ENCODE data around the gene C16orf74.

Gene C16orf74
- 0 to 1.1 (median 0.20) reads per million in 18 experiments for total RNA-seq

DNA sequence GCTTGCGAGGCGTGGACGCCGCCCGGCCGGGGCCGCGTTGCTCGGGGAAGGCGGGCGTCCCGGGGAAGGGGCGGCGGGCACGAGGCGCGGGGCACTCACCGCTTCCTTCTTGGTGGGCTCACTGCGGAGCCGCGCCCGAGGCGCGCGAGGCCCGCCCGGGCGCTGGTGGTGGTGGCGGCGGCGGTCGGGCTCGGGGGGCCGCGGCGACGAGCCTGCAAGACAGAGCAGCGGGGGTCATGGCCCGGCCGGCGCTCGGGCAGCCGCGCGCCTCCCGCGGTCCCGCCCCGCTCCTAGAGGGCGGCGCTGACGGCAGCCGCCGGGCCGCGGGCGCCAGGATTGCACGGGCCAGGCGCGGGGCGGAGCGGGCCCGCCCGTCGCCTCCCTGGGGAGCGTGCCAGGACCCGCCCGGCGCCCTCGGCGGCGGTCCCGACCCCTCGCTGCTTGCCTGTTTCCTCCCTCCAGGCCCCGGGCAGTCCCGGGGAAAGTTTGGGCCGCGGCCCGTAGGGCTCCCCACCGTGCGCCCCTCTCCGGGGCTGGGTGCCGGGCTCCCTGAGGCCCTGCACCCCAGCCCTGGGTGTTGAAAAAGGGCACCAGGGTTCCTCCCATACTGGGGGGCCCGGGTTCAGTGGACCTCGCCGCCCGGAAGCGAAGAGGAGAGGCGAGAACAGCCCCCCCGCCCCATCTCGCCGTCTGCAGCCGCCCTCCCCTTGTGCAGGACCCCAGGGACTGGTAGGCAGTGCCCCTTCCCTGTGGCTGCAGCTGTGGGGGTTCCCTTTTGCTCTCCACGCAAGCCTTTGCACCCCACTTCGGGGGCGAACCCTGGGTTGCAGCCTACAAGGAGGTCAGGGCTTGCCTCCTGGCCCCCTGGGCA is at the start of gene C16orf74:
C16orf74 (minus strand) TSS at position 270 of the 871 bp plus-strand sequence. CDS start 15,879 bp downstream, outside the sequence.
- peak; percentile 19 to 55 for DNase-seq

GRCh38 chr16:85800321-85800669 is 49.4 kb upstream of the C16orf74 start:
- DNase-seq, result no peak

- DNase-seq, result peak; percentile 94 to 96
These were observed 48.8 kb upstream of the C16orf74 start, which contains the start of the genes COX4I1 and EMC8 for GRCh38 chr16:85799497-85800320. COX4I1 (plus strand) TSS chr16:85799695; CDS start chr16:85801206, 1,511 bp downstream. EMC8 (minus strand) TSS chr16:85799544; CDS start chr16:85799295, 249 bp downstream.

GRCh38 chr16:85798901-85799496 is 48.1 kb upstream of the C16orf74 start:
- peak; percentile 32 to 54 for DNase-seq

DNA sequence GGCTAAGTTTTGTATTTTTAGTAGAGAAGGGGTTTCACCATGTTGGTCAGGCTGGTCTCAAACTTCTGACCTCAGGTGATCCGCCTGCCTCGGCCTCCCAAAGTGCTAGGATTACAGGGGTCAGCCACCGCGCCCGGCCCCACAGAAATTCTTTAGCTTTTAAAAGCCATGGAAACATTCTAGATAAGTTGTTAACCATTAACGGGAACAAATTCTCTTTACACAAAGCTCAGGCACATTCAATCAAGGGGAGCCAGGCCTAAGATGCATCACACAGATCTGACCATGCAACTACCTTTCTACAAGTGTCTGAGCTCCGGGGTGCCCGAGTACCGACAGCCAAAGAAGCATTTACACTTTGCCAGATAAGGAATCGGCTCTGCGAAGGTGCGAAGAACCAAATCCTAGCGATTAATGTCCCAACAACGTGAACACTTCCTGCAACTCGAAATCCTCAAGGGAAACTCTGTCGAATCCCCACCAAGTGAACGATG is 47.4 kb upstream of the C16orf74 start:
- DNase-seq, result no peak

DNA sequence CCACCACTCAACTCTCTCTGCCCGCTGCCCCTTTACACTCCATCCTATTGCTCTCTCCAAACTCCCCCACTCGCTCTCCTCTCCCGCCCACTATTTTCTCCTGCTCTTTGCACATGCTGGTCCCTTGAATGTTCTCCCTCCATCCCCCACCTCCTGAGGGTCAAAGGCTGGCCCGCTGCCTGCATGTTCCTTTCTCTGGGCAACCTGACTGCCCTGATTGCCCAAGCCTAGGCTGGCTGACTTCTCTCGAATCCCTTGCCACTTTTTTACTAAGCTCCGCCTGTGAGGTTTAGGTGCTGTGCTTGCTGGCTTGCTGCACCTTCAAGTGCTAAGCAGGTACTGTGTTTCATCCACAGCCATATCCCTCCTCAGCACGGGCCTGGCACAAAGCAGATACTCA is 45.7 kb upstream of the C16orf74 start:
- DNase-seq, result no peak

DNA sequence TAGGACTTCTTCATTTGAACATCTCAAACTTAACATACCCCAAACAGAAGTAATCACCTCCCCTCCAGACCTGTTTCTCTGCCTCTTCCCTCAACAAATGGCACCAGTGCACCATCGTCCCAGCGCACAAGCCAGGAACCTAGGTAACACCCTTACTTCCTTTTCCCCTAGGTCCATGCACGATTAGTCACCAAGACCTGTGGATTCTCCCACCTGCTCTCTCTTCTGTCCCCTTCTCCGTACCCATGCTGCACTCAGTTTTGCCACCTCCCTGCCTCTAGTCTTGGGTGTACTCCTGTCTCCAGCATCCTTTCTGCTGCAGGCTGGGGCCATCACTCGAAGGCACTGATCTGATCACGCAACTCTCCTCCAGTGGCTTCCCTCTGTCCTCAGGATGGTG is 45.3 kb upstream of the C16orf74 start:
- no peak for DNase-seq

GRCh38 chr16:85794696-85795095 is 43.8 kb upstream of the C16orf74 start:
- DNase-seq, result no peak

DNA sequence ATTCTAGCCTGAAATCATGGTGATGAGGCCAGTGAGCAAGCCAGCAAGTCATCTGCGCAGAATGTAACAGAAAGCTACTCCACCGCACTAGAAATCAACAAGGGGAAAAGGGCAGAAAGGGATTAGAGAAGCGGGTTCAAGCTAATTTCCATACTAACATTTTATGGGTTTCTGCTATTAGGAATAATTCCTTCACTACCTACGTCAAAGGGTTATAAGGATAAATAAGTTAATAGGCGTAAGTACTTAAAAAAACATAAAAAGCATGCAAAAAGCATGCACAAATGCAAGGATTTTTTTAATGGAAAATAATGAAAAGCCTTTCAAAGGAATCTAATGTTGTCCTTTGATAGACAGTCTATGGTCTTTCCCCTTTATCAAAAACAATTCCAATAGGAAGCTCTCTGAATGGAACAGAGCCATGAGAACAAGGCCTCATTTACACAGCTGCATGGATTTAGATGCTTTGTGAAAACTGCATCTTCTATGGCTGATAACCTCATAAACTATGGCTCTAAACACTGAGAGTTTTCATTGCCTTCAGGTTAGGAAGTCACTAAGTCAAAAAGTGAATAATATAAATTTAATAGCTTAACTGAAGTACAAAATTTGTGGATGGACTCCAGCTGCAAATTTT is 42.9 kb upstream of the C16orf74 start:
- no peak for DNase-seq

- DNase-seq, result no peak
These were observed 38.9 kb upstream of the C16orf74 start for GRCh38 chr16:85789773-85790172.

- no peak for DNase-seq
These were observed 37.9 kb upstream of the C16orf74 start for GRCh38 chr16:85788819-85789218.

DNA sequence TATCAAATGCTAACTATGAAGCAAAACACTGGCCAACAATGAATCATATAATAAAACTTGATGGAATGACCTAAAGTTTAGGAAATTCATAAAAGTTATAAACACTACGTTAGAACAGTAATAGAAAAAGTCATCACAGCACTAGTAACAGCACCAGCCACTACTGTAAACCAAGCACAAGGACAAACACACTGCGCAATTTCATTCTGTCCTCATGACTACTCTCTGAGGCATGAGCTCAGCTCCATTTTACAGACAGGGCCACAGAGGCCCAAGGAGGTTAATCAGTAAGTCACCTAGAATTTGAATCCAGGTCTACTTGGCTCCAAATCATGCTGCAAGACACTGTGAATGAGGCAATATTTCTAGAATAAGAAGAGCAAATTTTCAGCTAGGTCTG is 35.0 kb upstream of the C16orf74 start:
- no peak for DNase-seq

DNA sequence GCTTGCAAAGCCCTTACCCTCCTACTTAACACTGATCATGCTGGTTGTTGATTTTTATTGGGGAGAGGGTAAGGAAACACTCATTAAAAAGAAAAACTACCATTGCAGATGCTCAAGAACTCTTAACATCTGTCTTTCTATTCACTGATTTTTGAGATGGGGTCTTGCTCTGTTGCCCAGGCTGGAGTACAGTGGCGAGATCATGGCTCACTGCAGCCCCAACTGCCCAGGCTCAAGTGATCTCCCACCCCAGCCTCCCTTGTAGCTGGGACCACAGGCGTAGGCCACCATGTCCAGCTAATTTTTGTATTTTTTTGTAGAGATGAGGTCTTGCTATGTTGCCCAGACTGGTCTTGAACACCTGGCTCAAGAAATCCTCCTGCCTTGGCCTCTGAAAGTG is 33.9 kb upstream of the C16orf74 start:
- DNase-seq, result no peak

GRCh38 chr16:85783441-85783840 is 32.5 kb upstream of the C16orf74 start:
- no peak for DNase-seq

GRCh38 chr16:85782451-85782850 is 31.6 kb upstream of the C16orf74 start:
- peak; percentile 28 to 39 for DNase-seq

GRCh38 chr16:85781695-85782370 is 30.9 kb upstream of the C16orf74 start:
- no peak for DNase-seq

DNA sequence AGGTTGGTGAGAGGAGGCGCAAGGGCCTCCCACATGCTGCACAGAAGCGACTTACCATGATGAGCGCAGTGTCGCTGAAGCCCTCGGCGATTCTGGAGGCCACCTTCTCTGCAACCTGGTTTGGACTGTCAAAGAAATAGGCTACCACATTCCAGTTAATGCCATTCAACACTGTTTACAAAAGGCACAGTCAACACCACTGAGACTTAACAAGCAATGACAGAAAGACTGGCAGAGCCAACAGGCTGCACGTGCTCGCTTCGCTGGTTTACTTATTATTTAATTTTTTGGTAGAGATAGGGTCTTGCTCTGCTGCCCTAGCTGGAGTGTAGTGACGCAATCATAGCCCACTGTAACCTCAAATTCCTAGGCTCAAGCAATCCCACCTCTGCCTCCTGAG is 30.3 kb upstream of the C16orf74 start:
- no peak for DNase-seq

GRCh38 chr16:85780281-85780680 is 29.4 kb upstream of the C16orf74 start:
- no peak for DNase-seq

- DNase-seq, result no peak
These were observed 28.0 kb upstream of the C16orf74 start for GRCh38 chr16:85778873-85779272.

DNA sequence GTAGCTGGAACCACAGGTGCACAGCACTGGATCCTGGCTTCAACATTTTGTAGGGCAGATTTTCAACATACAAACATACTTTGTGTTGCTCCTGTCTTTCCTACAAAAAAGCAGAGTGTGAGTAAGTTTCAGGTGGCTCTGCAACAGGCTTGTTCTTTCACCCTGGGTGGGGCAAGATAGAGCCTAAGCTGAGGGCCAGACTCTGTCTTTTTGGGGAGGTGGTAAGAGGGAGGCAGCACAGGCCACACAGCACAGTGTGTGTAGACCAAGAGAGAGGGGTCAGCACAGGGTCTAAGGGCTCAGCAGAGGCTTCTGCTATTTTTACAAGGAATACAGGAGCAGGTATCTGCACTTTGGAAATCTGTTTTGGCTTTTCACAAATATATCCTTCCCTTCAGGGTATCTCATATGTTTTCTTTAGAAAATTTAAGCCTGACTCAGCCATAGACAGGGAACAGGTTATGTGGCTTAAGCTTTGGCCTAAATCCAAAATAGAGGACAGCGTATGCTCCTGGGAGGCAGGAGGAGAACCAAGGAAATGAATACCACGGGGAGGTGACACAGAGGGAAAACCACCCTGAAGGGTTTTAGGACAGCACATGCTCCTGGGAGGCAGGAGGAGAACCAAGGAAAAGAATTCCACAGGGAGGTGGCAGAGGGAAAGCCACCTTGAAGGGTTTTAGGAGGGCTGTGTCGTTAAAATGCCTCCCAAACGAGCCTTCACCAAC is 26.9 kb upstream of the C16orf74 start:
- DNase-seq, result no peak

DNA sequence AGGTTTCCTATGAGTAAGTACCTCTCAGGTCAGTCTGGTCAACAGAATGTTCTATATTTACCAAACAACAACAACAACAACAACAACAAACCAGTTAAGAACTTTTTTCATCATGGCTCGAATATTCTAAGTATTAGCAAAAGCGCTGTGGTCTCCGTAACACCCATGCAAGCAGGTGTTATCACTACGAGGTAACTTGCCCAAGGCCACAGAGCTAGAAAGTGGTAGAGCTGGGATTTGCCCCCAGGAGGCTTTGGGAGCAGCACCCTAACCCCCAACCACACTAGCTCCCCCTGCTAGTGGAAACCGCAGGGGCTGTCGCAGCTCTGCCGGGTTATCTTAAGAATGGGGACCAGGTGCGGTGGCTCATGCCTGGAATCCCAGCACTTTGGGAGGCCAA is 23.9 kb upstream of the C16orf74 start:
- no peak for DNase-seq

Data from inflammatory macrophage (primary cell).